ENCODE data around the gene AMZ2.

Gene AMZ2

DNA sequence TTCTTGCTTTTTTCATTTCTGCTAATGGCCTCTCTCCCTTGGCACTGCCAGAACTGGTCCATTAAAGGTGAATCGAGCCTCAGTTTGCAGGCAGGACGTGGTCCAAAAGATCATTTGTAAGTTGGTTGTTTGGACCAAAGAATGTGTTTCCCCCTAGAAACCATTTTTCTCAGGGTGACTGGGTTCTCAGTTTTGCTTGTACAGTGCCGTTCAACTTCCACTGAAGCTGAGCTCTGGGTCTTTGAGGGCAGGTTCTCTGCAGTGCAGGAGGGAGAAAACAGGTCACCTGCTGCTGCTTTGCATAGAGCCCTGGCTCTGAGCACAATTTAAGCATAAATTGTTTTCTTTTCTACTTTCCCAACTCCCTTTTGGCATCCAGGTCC is 9.0 kb upstream of the AMZ2 start:
- Histone ChIP-seq H4K12ac (ENCODE audit: low read depth, low read length) (no peak overlapping the region), H2AK5ac (ENCODE audit: low read length) (no peak overlapping the region), H2AFZ (ENCODE audit: insufficient read depth, low read length, poor library complexity) (no peak overlapping the region), H3K9ac (ENCODE audit: low read length) (no peak overlapping the region), H4K91ac (ENCODE audit: low read depth, low read length) (no peak overlapping the region), H3K23ac (ENCODE audit: low read length) (no peak overlapping the region), H3K9me3 (ENCODE audit: insufficient read depth, low read depth, low read length) (no peaks in the 10 kb centered on the region), H3K27me3 (ENCODE audit: insufficient read depth, low read length) (no peaks in the 10 kb centered on the region), H2BK120ac (ENCODE audit: insufficient read depth, low read length, poor library complexity) (no peak overlapping the region), H3K27ac (ENCODE audit: low read depth, low read length) (no peak overlapping the region), H3K14ac (ENCODE audit: low read length) (no peak overlapping the region), H3K79me1 (ENCODE audit: low read length) (no peaks in the 10 kb centered on the region), H3K36me3 (ENCODE audit: control insufficient read depth in 1 of 2, insufficient read depth in 2 of 2, low read length in 2 of 2) (no peaks in the 10 kb centered on the region), H3K4me3 (ENCODE audit: low read depth, low read length) (no peak overlapping the region), H3K4ac (ENCODE audit: low read depth, low read length) (no peak overlapping the region), H2BK12ac (ENCODE audit: low read length) (no peak overlapping the region), H4K8ac (ENCODE audit: low read depth, low read length) (no peak overlapping the region), H3K4me1 (ENCODE audit: control insufficient read depth in 1 of 2, insufficient read depth in 2 of 2, low read length in 2 of 2) (no peaks in the 10 kb centered on the region), H2BK5ac (ENCODE audit: low read depth, low read length, poor library complexity) (no peak overlapping the region), H3K18ac (ENCODE audit: low read length) (no peak overlapping the region), H3K4me2 (ENCODE audit: low read length) (no peak overlapping the region), H3K79me2 (ENCODE audit: control insufficient read depth, insufficient read depth, low read length, poor library complexity) (no peaks in the 10 kb centered on the region)
- no peak for DNase-seq
- WGBS (ENCODE audit: extremely low coverage, insufficient coverage, insufficient read length): no CpG with 5 or more reads among the region's 3 CpGs

DNA sequence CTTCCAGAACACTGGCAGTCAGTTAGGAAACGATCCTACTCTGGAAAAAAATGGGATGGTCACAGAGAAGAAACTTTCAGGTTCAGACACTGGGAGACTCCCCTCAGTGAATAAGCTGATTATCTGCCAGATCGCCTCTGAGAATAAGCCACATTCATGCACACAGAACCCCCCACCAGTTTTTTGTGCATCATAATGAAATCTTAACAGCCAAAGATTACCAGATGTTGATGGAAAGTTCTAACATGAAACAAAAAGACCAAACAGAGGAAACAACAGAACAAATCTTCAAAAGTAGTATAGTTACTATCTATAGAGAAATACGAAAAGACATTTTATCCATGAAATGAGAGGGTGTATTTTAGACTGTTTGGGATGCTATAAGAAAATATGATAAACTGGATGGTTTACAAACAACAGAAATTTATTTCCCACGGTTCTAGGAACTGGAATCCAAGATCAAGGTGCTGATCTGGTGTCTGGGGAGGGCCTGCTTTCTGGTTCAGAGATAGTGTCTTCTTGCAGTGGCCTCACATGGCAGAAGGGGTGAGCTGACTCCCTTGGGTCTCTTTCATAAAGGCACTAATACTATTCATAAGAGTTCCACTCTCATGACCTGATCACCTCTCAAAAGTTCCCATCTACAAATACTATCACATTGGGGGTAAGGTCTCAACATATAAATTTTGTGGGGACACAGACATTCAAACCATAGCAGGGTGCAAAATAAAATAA is 8.0 kb upstream of the AMZ2 start:
- no peak overlapping the region for H3K4me3 ChIP-seq (ENCODE audit: low read depth, low read length)
- no peak overlapping the region for H3K9ac ChIP-seq (ENCODE audit: low read length)
- H3K27ac ChIP-seq (ENCODE audit: low read depth, low read length): no peak overlapping the region
- WGBS (ENCODE audit: extremely low coverage, insufficient coverage, insufficient read length): no CpG with 5 or more reads among the region's 4 CpGs
- no peaks in the 10 kb centered on the region for H3K36me3 ChIP-seq (ENCODE audit: control insufficient read depth in 1 of 2, insufficient read depth in 2 of 2, low read length in 2 of 2)
- no peak overlapping the region for H3K18ac ChIP-seq (ENCODE audit: low read length)
- no peak for DNase-seq
- H2BK120ac ChIP-seq (ENCODE audit: insufficient read depth, low read length, poor library complexity): no peak overlapping the region
- no peak overlapping the region for H3K23ac ChIP-seq (ENCODE audit: low read length)
- H3K4me1 ChIP-seq (ENCODE audit: control insufficient read depth in 1 of 2, insufficient read depth in 2 of 2, low read length in 2 of 2): no peaks in the 10 kb centered on the region
- H2BK12ac ChIP-seq (ENCODE audit: low read length): no peak overlapping the region
- no peaks in the 10 kb centered on the region for H3K79me2 ChIP-seq (ENCODE audit: control insufficient read depth, insufficient read depth, low read length, poor library complexity)
- H4K91ac ChIP-seq (ENCODE audit: low read depth, low read length): no peak overlapping the region
- H4K12ac ChIP-seq (ENCODE audit: low read depth, low read length): no peak overlapping the region
- no peaks in the 10 kb centered on the region for H3K9me3 ChIP-seq (ENCODE audit: insufficient read depth, low read depth, low read length)
- no peak overlapping the region for H2BK5ac ChIP-seq (ENCODE audit: low read depth, low read length, poor library complexity)
- H4K8ac ChIP-seq (ENCODE audit: low read depth, low read length): no peak overlapping the region
- no peaks in the 10 kb centered on the region for H3K79me1 ChIP-seq (ENCODE audit: low read length)
- H3K27me3 ChIP-seq (ENCODE audit: insufficient read depth, low read length): no peaks in the 10 kb centered on the region
- no peak overlapping the region for H2AK5ac ChIP-seq (ENCODE audit: low read length)
- H3K4ac ChIP-seq (ENCODE audit: low read depth, low read length): no peak overlapping the region
- H3K4me2 ChIP-seq (ENCODE audit: low read length): no peak overlapping the region
- no peak overlapping the region for H3K14ac ChIP-seq (ENCODE audit: low read length)
- H2AFZ ChIP-seq (ENCODE audit: insufficient read depth, low read length, poor library complexity): no peak overlapping the region

DNA sequence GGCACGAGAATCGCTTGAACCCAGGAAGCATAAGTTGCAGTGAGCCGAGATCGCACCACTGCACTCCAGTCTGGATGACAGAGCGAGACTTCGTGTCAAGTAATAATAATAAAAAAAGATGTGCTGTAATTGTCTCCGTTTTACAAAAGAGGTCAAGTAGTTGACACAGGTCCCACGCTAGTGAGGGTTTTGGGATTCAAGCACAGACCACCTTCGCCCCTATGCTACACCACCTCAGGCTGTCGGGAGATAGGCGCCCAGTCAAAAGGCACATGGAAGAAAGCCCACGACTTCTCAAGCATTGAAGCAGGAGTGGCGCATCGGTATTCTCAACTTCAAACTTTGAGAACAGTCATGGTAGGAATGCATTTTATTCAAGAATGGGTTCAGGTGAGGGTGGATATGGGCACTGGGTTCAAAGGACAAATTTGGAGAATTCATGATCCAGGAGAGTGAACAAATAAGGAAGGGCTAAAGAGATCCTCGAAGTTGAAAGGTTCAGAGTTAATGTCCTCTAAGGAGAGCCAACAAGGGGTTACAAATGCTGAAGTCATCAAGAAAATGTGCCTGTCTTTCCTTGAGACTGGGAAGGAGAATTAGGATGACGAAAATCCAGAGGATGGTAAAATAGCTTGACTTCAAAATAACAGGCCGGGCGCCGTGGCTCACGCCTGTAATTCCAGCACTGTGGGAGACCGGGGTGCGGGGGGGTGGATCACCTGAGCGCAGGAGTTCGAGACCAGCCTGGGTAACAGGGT is 1.4 kb upstream of the AMZ2 start:
- Histone ChIP-seq H3K36me3 (ENCODE audit: control insufficient read depth in 1 of 2, insufficient read depth in 2 of 2, low read length in 2 of 2) (peaks cover 1 to 3% of the 10 kb centered on the region in 2 experiments), H3K79me1 (ENCODE audit: low read length) (peaks cover 10% of the 10 kb centered on the region), H3K27ac (ENCODE audit: low read depth, low read length) (no peak overlapping the region), H3K23ac (ENCODE audit: low read length) (no peak overlapping the region), H2AFZ (ENCODE audit: insufficient read depth, low read length, poor library complexity) (no peak overlapping the region), H3K4me2 (ENCODE audit: low read length) (no peak overlapping the region), H3K18ac (ENCODE audit: low read length) (no peak overlapping the region), H4K12ac (ENCODE audit: low read depth, low read length) (no peak overlapping the region), H3K79me2 (ENCODE audit: control insufficient read depth, insufficient read depth, low read length, poor library complexity) (peaks cover 9% of the 10 kb centered on the region), H3K27me3 (ENCODE audit: insufficient read depth, low read length) (no peaks in the 10 kb centered on the region), H2BK12ac (ENCODE audit: low read length) (no peak overlapping the region), H2BK5ac (ENCODE audit: low read depth, low read length, poor library complexity) (no peak overlapping the region), H3K4me1 (ENCODE audit: control insufficient read depth in 1 of 2, insufficient read depth in 2 of 2, low read length in 2 of 2) (peaks cover 4% of the 10 kb centered on the region in 2 experiments), H4K8ac (ENCODE audit: low read depth, low read length) (no peak overlapping the region), H3K4ac (ENCODE audit: low read depth, low read length) (no peak overlapping the region), H3K14ac (ENCODE audit: low read length) (no peak overlapping the region), H4K91ac (ENCODE audit: low read depth, low read length) (no peak overlapping the region), H2AK5ac (ENCODE audit: low read length) (no peak overlapping the region), H3K9me3 (ENCODE audit: insufficient read depth, low read depth, low read length) (no peaks in the 10 kb centered on the region), H3K9ac (ENCODE audit: low read length) (no peak overlapping the region), H3K4me3 (ENCODE audit: low read depth, low read length) (no peak overlapping the region), H2BK120ac (ENCODE audit: insufficient read depth, low read length, poor library complexity) (no peak overlapping the region)
- no peak for DNase-seq
- WGBS (ENCODE audit: extremely low coverage, insufficient coverage, insufficient read length): no CpG with 5 or more reads among the region's 24 CpGs

DNA sequence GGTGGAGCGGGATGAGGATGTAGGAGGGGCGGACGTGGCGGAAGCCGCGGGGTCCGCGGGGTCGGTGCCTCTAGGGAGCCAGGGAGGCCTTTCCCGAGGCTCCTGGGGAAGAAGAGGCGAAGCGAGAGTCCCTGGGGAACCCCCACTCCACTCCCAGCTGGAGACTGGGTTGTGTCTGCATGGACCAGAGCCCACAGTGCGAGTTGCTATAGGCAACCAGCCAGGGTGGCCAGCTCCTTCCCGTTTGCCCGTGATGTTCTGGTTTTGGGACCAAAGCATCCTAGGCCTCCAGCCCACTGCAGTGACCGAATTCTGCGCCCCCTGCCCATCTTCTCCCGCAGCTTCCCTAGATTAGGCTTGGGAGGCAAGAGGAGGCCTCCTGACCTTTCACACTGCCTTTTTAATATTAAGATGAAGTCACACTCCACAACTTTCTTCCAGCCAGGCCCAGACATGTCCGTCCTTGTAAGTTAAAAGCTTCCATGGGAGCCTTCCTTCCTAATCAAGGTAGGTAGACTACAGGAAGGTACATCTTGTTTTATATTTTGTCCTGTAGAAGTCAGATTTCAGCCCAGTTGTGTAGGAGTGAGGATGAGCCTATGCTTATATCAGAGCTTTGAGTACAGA is 469 bp downstream of the AMZ2 start:
- H4K91ac ChIP-seq (ENCODE audit: low read depth, low read length): peak overlapping the region; percentile 52
- peaks cover 2 to 3% of the 10 kb centered on the region in 2 experiments for H3K36me3 ChIP-seq (ENCODE audit: control insufficient read depth in 1 of 2, insufficient read depth in 2 of 2, low read length in 2 of 2)
- H4K8ac ChIP-seq (ENCODE audit: low read depth, low read length): peak overlapping the region; percentile 73
- H3K18ac ChIP-seq (ENCODE audit: low read length): peak overlapping the region; percentile 12
- H3K27ac ChIP-seq (ENCODE audit: low read depth, low read length): peak overlapping the region; percentile 29
- H2AFZ ChIP-seq (ENCODE audit: insufficient read depth, low read length, poor library complexity): peak overlapping the region; percentile 53
- H2BK120ac ChIP-seq (ENCODE audit: insufficient read depth, low read length, poor library complexity): peak overlapping the region; percentile 3
- peak overlapping the region; percentile 18 for H3K4ac ChIP-seq (ENCODE audit: low read depth, low read length)
- peak in 1 of 2 donors; percentile 56 for DNase-seq
- H3K4me1 ChIP-seq (ENCODE audit: control insufficient read depth in 1 of 2, insufficient read depth in 2 of 2, low read length in 2 of 2): peaks cover 4% of the 10 kb centered on the region in 2 experiments
- whole genome bisulfite sequencing (ENCODE audit: extremely low coverage, insufficient coverage, insufficient read length): no CpG with 5 or more reads among the region's 19 CpGs
- peaks cover 9% of the 10 kb centered on the region for H3K79me2 ChIP-seq (ENCODE audit: control insufficient read depth, insufficient read depth, low read length, poor library complexity)
- peak overlapping the region; percentile 83 for H3K4me3 ChIP-seq (ENCODE audit: low read depth, low read length)
- no peak overlapping the region for H3K23ac ChIP-seq (ENCODE audit: low read length)
- H3K9me3 ChIP-seq (ENCODE audit: insufficient read depth, low read depth, low read length): no peaks in the 10 kb centered on the region
- peak overlapping the region; percentile 69 for H3K4me2 ChIP-seq (ENCODE audit: low read length)
- peaks cover 10% of the 10 kb centered on the region for H3K79me1 ChIP-seq (ENCODE audit: low read length)
- peak overlapping the region; percentile 37 for H2AK5ac ChIP-seq (ENCODE audit: low read length)
- peak overlapping the region; percentile 34 for H2BK5ac ChIP-seq (ENCODE audit: low read depth, low read length, poor library complexity)
- H2BK12ac ChIP-seq (ENCODE audit: low read length): no peak overlapping the region
- H4K12ac ChIP-seq (ENCODE audit: low read depth, low read length): peak overlapping the region; percentile 67
- peak overlapping the region; percentile 77 for H3K14ac ChIP-seq (ENCODE audit: low read length)
- peak overlapping the region; percentile 87 for H3K9ac ChIP-seq (ENCODE audit: low read length)
- no peaks in the 10 kb centered on the region for H3K27me3 ChIP-seq (ENCODE audit: insufficient read depth, low read length)
